ENCODE measurements around the gene CFAP299.

The CFAP299 gene

GRCh38 chr4:80967346-80967745 is 631.8 kb downstream of the CFAP299 start:
- FAIRE-seq = no peak

- no peak for FAIRE-seq
These were observed 644.7 kb downstream of the CFAP299 start for GRCh38 chr4:80980239-80980638.

- no peak for FAIRE-seq
These were observed 650.5 kb downstream of the CFAP299 start for GRCh38 chr4:80986011-80986410.

- FAIRE-seq = no peak
These were observed 654.5 kb downstream of the CFAP299 start for GRCh38 chr4:80989921-80990544.

DNA sequence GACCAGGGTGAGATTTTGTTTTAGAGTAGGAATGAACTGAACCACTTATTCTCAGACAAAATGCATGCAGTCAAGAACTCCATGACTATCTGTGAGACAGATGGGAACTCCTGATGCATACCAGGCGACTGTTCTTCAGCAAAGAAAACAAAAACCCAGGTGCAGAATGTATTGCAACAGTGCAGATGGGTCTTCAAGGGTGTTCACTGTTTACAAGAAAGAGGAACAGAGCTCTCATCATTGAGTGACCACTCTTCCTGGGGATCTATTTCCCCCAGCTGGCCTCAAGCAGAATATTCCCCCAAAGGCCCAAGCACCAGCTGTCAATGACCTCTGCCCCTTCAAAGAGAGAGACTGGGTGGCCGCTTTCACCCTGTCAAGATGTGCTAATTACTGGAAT is 655.3 kb downstream of the CFAP299 start:
- FAIRE-seq = no peak

DNA sequence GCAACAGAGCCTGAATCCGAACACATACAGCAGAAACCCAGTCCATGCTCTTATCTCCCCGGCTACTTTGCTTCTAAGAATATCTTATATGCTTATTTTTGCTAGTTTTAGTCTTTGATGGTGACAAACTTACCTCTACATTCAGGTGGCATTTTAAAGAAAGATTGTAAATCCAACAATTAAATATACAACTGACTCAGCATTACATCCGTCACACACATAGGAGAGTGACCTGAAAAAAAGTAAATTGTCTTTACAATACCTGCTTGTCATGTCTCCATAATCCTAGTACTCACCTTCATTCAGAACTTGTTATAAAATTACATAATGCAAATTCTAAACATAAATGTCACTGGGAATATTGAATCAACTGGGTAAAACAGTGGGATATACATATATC is 664.4 kb downstream of the CFAP299 start:
- no peak for FAIRE-seq

DNA sequence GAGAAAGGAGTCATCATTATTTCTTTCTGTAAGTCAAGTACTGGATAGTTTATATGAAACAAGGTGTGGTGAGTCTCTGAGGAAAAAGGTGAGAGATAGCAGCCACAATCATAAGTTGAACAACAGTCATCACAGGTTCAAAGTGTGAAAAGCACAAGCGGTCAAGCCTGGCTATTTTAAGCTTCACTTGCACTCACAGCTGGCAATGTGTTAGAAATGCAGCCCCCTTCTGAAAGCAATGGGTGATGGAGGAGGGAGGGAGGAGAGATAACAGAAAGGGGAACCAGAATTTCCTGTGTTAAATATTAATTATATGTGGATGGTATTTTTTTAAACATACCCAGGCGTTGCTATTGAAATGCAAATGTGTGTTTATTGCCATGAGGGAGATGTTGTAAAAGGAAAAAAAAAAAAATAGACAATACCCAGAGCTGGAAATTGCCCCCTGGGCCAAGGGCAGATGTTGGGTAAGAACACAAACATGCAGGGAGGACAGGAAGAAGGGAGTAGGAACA is 668.1 kb downstream of the CFAP299 start:
- FAIRE-seq = no peak

DNA sequence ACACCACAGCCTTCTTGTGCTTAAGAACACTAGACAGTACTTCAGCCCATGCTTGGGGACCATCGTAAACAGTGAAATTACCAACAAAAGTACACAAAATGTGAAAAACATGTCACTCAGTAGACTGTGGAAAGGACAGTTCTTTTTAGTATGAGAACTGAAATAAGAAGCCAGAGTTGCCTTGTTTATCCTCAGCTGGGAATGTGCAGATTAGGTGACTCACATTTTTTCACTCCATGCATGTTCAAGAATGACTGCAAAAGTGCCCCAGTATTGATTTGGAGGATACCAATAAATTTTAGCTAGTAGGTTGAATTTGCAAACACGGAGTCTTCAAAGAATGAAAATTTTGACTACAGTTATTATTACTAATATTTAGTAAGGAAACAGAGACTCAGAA is 671.9 kb downstream of the CFAP299 start:
- FAIRE-seq = no peak
